Gastroesophageal sphincter (tissue), 4 donors: ENCODE results near the gene TTC7B. TPM values are rescaled to one million over a fixed set of nuclear protein-coding genes. Genes with fewer than 3 reads are reported as not detected.

ENCODE experiments used
- ATAC-seq: fragments of 150-250 bp; one replicate; pipeline ENCODE4 v1.9.1; 2016; ENCODE audit warnings: mild to moderate bottlenecking, moderate library complexity
- H3K27ac ChIP-seq, 4 donors: fragments of 200-600 bp; sonication (generic) in 3 of 4; 1 replicate in 3 of 4; 2 replicates in 1 of 4; pipeline ENCODE4 v1.5.1; 2016 to 2019
- H3K27me3 ChIP-seq: fragments of 200-600 bp; sonication (generic); one replicate; pipeline ENCODE4 v1.5.1; 2019
- H3K36me3 ChIP-seq, 2 donors: fragments of 200-600 bp; sonication (generic); one replicate each; pipeline ENCODE4 v1.5.1; 2019; ENCODE audit warnings: control low read depth in 1 of 2
- H3K4me1 ChIP-seq, 3 donors: fragments of 200-600 bp; sonication (generic); 1 replicate in 2 of 3; 2 replicates in 1 of 3; pipeline ENCODE4 v1.5.1; 2016 to 2019; ENCODE audit warnings: control low read depth in 2 of 3
- H3K4me3 ChIP-seq, 2 donors: fragments of 200-600 bp; sonication (generic); one replicate each; pipeline ENCODE4 v1.5.1; 2019; ENCODE audit warnings: mild to moderate bottlenecking in 1 of 2, moderate library complexity in 1 of 2
- H3K9me3 ChIP-seq, 3 donors: fragments of 200-600 bp; sonication (generic); one replicate each; pipeline ENCODE4 v1.5.1; 2017 to 2019; ENCODE audit warnings: control low read depth in 2 of 3
- EP300 ChIP-seq: sonication (generic); formaldehyde crosslinking; IDR thresholded peaks from one replicate; pipeline ENCODE4 v1.6.1; 2017; ENCODE audit warnings: antibody characterized with exemption, mild to moderate bottlenecking
- POLR2A ChIP-seq, 2 donors: fragments of 450-650 bp; IDR thresholded peaks; one replicate each; pipeline ENCODE4 v1.6.1; 2017; ENCODE audit warnings: antibody characterized with exemption in 2 of 2, mild to moderate bottlenecking in 2 of 2, moderate library complexity in 1 of 2
- POLR2AphosphoS5 ChIP-seq: sonication (generic); formaldehyde crosslinking; IDR thresholded peaks from one replicate; pipeline ENCODE4 v1.6.1; 2017; ENCODE audit warnings: antibody characterized with exemption
- WGBS, 2 donors: methylation state at CpG; one replicate each; pipeline ENCODE4 v1.1.5; 2018; ENCODE audit warnings: low coverage in 1 of 2; 5-methylcytosine and 5-hydroxymethylcytosine counted together
- total RNA-seq, 4 donors: library from RNA; depleted of rRNA; stranded (reverse); fragments of >200 nt; gene quantifications; one replicate each; pipeline ENCODE4 v1.1.0, GENCODE V29; 2016
- TF ChIP-seq, protein P1 (sequence below), 4 experiments: fragments of 200-600 bp in 2 of 4; fragments of 450-650 bp in 2 of 4; sonication (generic) in 1 of 4; IDR thresholded peaks; one replicate each; pipeline ENCODE4 v1.5.1; 2017 to 2019; ENCODE audit warnings: antibody characterized with exemption in 4 of 4, mild to moderate bottlenecking in 2 of 4, moderate library complexity in 2 of 4

Gene TTC7B
- total RNA-seq, 4 donors from 2014 or later = 59.0 to 170 (median 64.1) TPM

DNA sequence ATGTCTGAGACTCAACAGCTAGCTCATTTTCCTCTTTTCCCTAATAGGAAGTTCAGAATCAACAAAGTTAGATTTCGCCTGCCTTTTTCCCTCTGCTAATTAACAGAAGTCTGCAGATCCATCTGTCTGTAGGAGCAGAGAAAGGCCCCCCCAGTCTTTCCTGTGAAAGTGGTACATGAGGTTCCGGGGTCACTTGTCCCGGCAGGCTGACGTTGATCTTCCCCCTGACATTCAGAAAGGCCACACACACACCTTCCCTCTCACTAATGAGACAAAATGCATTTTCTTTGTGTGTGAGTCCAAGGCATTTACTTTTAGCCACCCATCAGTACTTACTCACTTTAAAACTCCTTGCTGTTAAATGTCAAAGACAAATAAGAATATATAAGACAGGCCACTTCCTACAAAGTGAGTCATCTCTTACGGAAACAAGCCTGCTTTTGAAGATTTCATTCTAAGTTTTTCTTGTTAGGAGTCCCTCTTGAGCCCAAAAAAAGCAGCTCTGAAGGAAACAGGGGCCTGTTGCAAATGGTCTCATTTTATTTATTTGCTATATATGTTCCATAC, 138.7 kb downstream of the TTC7B start:
- peaks cover 0 to 43% (median 7%) of the 10 kb centered on the region in 3 donors for H3K4me1 ChIP-seq
- no peak overlapping the region for H3K4me3 ChIP-seq
- peak overlapping the region; percentile 72 to 89 (median 77) for H3K27ac ChIP-seq
- H3K27me3 ChIP-seq = no peaks in the 10 kb centered on the region
- TF ChIP-seq EP300 = no peak
- TF ChIP-seq, protein P1, sequence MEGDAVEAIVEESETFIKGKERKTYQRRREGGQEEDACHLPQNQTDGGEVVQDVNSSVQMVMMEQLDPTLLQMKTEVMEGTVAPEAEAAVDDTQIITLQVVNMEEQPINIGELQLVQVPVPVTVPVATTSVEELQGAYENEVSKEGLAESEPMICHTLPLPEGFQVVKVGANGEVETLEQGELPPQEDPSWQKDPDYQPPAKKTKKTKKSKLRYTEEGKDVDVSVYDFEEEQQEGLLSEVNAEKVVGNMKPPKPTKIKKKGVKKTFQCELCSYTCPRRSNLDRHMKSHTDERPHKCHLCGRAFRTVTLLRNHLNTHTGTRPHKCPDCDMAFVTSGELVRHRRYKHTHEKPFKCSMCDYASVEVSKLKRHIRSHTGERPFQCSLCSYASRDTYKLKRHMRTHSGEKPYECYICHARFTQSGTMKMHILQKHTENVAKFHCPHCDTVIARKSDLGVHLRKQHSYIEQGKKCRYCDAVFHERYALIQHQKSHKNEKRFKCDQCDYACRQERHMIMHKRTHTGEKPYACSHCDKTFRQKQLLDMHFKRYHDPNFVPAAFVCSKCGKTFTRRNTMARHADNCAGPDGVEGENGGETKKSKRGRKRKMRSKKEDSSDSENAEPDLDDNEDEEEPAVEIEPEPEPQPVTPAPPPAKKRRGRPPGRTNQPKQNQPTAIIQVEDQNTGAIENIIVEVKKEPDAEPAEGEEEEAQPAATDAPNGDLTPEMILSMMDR (IDR thresholded peaks at IDR 0.05) = no peak
- no peak for TF ChIP-seq POLR2A (IDR thresholded peaks at IDR 0.05)
- peak; percentile 89 for TF ChIP-seq POLR2AphosphoS5
- ATAC-seq = peak; percentile 67
- WGBS, 2 donors = 15% methylated on average over 3 to 5 of the region's 5 CpGs
- H3K36me3 ChIP-seq = peaks cover 0 to 30% of the 10 kb centered on the region in 2 donors
- H3K9me3 ChIP-seq = no peaks in the 10 kb centered on the region

DNA sequence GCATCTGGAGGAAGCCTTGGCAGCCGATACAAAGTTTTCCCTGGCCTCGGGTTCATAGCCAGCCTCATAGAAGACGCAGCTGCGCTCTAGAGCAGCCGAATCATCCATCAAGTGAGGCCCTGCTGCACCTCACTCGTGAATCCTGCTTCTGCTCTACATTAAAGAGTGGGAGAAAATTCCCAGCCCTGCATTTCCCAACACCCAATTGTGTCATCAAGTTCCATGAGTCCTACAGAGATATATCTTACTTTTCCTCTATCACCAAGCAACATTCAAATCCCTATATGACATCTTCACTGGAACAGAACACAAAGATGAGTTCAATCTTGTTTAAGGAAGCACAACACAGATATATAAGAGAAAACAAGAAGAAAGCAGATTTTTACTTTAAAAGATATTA, 139.3 kb downstream of the TTC7B start:
- H3K27me3 ChIP-seq = no peaks in the 10 kb centered on the region
- H3K4me3 ChIP-seq = no peak overlapping the region
- WGBS, 2 donors = 13 to 40% methylated on average over 1 to 5 of the region's 6 CpGs
- H3K4me1 ChIP-seq = peaks cover 0 to 49% (median 7%) of the 10 kb centered on the region in 3 donors
- ATAC-seq = no peak
- H3K9me3 ChIP-seq = no peaks in the 10 kb centered on the region
- peak overlapping the region; percentile 72 to 89 (median 77) for H3K27ac ChIP-seq
- TF ChIP-seq POLR2AphosphoS5 = peak; percentile 86
- TF ChIP-seq EP300 = no peak
- H3K36me3 ChIP-seq = peaks cover 0 to 36% of the 10 kb centered on the region in 2 donors

DNA sequence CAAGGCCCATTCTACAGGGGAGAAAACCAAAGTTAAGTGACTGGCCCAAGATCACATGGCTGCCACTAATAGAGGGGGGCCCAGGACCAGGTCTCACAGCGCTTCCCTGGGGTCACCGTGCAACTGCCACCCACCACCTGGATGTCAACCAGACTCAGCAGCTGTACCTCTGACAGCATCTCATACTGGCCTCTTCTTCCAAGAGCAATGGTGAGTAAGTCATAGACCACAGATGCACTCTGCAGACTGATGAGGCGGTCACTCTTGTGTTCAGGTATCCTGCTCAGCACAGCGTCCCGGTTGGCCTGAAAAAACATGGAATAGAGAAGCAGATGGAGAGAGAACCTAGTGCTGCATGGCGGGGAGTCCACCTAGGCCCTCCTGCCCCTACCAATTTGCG, 139.9 kb downstream of the TTC7B start:
- TF ChIP-seq EP300 (no peak), POLR2A (IDR thresholded peaks at IDR 0.05) (no peak)
- no peaks in the 10 kb centered on the region for H3K27me3 ChIP-seq
- peaks cover 0 to 41% of the 10 kb centered on the region in 2 donors for H3K36me3 ChIP-seq
- H3K27ac ChIP-seq = peak overlapping the region in 3 of 4 donors; percentile 72 to 80 (median 74)
- ATAC-seq = no peak
- no peak overlapping the region for H3K4me3 ChIP-seq
- no CpG with 5 or more reads among the region's 7 CpGs for WGBS, 2 donors
- peaks cover 0 to 54% (median 7%) of the 10 kb centered on the region in 3 donors for H3K4me1 ChIP-seq
- no peaks in the 10 kb centered on the region for H3K9me3 ChIP-seq

DNA sequence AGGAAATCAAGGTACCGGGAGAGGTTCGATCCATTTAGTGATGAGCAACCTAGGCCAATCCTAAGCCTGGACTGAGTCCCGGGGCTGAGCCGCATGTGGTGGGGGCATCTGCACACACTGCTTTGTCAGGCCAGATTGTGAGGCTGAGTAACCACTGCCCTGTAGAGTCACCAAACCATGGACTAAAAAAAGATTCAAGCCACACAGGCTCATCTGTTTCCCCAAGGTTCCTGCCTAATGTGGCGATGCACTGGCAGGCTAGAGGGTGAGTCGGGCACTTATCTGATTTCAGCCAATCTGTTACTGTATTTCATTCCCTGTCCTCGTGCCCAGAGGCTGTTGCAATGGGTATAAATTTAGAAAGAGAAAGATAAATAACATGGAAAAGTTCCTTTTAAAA, 140.8 kb downstream of the TTC7B start:
- no peak for TF ChIP-seq POLR2A (IDR thresholded peaks at IDR 0.05)
- TF ChIP-seq, protein P1 (IDR thresholded peaks at IDR 0.05) = no peak
- TF ChIP-seq POLR2AphosphoS5 = peak; percentile 74
- TF ChIP-seq EP300 = no peak
- peak overlapping the region; percentile 60 to 74 (median 68) for H3K27ac ChIP-seq
- no peak overlapping the region for H3K4me3 ChIP-seq
- no peaks in the 10 kb centered on the region for H3K27me3 ChIP-seq
- H3K9me3 ChIP-seq = no peaks in the 10 kb centered on the region
- peaks cover 3 to 64% (median 11%) of the 10 kb centered on the region in 3 donors for H3K4me1 ChIP-seq
- WGBS, 2 donors = 44 to 50% methylated on average over 1 to 7 of the region's 7 CpGs
- peak; percentile 58 for ATAC-seq
- peaks cover 0 to 41% of the 10 kb centered on the region in 2 donors for H3K36me3 ChIP-seq

DNA sequence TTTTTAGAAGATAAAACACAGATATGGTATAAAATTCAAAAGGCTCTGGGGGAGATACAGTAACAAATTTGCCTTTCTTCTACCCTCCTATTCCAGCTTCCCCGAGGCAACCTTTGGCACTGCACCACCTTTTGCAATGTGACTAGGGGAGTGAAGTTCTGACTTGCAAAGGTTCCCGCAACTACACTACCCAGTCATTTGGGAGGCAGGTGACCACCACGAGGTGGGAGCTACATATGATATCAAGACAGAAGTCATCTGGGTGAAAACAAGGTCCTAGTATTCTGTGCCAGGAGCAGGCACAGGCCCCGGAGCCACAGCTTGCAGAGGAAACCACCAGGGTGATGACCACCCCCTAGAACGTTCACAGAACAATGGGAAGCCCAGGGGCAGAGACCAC, 141.5 kb downstream of the TTC7B start:
- Histone ChIP-seq H3K4me1 (peaks cover 3 to 65% (median 11%) of the 10 kb centered on the region in 3 donors), H3K36me3 (peaks cover 0 to 41% of the 10 kb centered on the region in 2 donors), H3K9me3 (no peaks in the 10 kb centered on the region), H3K27me3 (no peaks in the 10 kb centered on the region), H3K27ac (peak overlapping the region; percentile 60 to 74 (median 68)), H3K4me3 (no peak overlapping the region)
- TF ChIP-seq, protein P1 (IDR thresholded peaks at IDR 0.05) = no peak
- TF ChIP-seq POLR2A (IDR thresholded peaks at IDR 0.05) (no peak), POLR2AphosphoS5 (no peak), EP300 (no peak)
- 84 to 100% methylated on average over 1 to 3 of the region's 5 CpGs for WGBS, 2 donors
- ATAC-seq = no peak
